IPS-11a (cell line): ENCODE measurements around the gene AOX1.
"Not testable (repeated sequence)": the region's sequence is repeated elsewhere in the genome, so short reads cannot be mapped to it uniquely, and the experiment has no call there.

ENCODE experiments used
- H3K4me3 ChIP-seq: one replicate; pipeline ENCODE4 v1.5.1; 2013; ENCODE audit warnings: low read depth, low read length, control low read depth

Gene AOX1

GRCh38 chr2:200625282-200625681 is 39.5 kb downstream of the AOX1 start:
- H3K4me3 ChIP-seq: no peak overlapping the region

GRCh38 chr2:200625958-200626363 is 40.1 kb downstream of the AOX1 start:
- no peak overlapping the region for H3K4me3 ChIP-seq

- H3K4me3 ChIP-seq: no peak overlapping the region
Observed at GRCh38 chr2:200627110-200627770, 41.4 kb downstream of the AOX1 start.

- not testable (repeated sequence) for H3K4me3 ChIP-seq
Observed at GRCh38 chr2:200628461-200628860, 42.6 kb downstream of the AOX1 start.

- H3K4me3 ChIP-seq: no peak overlapping the region
Observed at GRCh38 chr2:200631287-200631686, 45.5 kb downstream of the AOX1 start.

- H3K4me3 ChIP-seq: no peak overlapping the region
Observed at GRCh38 chr2:200634231-200634964, 48.6 kb downstream of the AOX1 start.

GRCh38 chr2:200635251-200635650 is 49.4 kb downstream of the AOX1 start:
- H3K4me3 ChIP-seq: no peak overlapping the region

GRCh38 chr2:200637901-200638300 is 52.1 kb downstream of the AOX1 start:
- no peak overlapping the region for H3K4me3 ChIP-seq

- H3K4me3 ChIP-seq: no peak overlapping the region
Observed at GRCh38 chr2:200640176-200640575, 54.4 kb downstream of the AOX1 start.

GRCh38 chr2:200640901-200641300 is 55.1 kb downstream of the AOX1 start:
- H3K4me3 ChIP-seq: no peak overlapping the region

- not testable (repeated sequence) for H3K4me3 ChIP-seq
Observed at GRCh38 chr2:200648518-200649281, 62.9 kb downstream of the AOX1 start.

GRCh38 chr2:200649724-200650123 is 63.9 kb downstream of the AOX1 start:
- H3K4me3 ChIP-seq: no peak overlapping the region

- no peak overlapping the region for H3K4me3 ChIP-seq
Observed at GRCh38 chr2:200650195-200650594, 64.4 kb downstream of the AOX1 start.

- H3K4me3 ChIP-seq: no peak overlapping the region
Observed at GRCh38 chr2:200652158-200652557, 66.3 kb downstream of the AOX1 start.

GRCh38 chr2:200653021-200653420 is 67.2 kb downstream of the AOX1 start:
- no peak overlapping the region for H3K4me3 ChIP-seq

- H3K4me3 ChIP-seq: no peak overlapping the region
Observed at GRCh38 chr2:200654823-200655222, 69.0 kb downstream of the AOX1 start.

GRCh38 chr2:200655918-200656580 is 70.2 kb downstream of the AOX1 start:
- no peak overlapping the region for H3K4me3 ChIP-seq

- no peak overlapping the region for H3K4me3 ChIP-seq
Observed at GRCh38 chr2:200658278-200658864, 72.6 kb downstream of the AOX1 start.

- H3K4me3 ChIP-seq: no peak overlapping the region
Observed at GRCh38 chr2:200659410-200659809, 73.6 kb downstream of the AOX1 start.

- H3K4me3 ChIP-seq: no peak overlapping the region
Observed at GRCh38 chr2:200661477-200661876, 75.7 kb downstream of the AOX1 start.

- H3K4me3 ChIP-seq: no peak overlapping the region
Observed at GRCh38 chr2:200662727-200663126, 76.9 kb downstream of the AOX1 start.
